NCI-H226 (cell line): ENCODE measurements around the gene GINS1.

ENCODE experiments used
- DNase-seq: peaks from one replicate; pipeline ENCODE4 v3.0.0-alpha.2; 2015

Gene GINS1

DNA sequence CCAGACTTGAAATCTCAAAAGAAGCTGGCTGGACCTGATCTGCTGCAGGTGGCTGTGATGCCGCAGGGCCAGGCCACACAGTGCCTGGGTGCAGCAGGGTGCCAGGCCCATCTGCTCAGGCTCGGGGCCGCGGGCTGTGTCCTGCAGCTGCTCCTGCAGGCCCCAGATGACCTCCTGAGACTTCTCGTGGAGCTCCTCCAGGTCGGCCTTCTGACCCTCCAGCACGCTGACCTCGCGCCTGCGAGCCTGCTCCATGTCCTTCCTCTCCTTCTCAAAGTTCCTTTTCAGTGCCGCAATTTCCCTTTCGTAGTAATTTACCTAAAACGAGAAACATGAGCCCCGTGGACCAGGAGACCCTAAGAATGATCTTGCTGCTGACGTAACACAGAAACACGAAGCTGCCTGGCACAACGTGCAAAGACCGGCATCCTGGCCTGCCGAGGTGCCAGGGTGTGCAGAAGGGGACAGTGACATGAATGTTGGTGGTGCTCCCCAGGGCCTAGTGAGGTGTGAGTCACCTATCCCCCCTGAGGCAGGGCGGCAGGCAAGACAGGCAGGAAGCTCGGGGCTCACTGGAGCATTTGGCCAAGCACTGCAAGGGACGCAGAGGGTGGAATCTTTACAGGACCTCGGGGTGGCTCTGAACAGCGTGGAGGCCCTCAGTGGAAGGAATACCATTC lies 71.6 kb downstream of the GINS1 start:
- no peak for DNase-seq

DNA sequence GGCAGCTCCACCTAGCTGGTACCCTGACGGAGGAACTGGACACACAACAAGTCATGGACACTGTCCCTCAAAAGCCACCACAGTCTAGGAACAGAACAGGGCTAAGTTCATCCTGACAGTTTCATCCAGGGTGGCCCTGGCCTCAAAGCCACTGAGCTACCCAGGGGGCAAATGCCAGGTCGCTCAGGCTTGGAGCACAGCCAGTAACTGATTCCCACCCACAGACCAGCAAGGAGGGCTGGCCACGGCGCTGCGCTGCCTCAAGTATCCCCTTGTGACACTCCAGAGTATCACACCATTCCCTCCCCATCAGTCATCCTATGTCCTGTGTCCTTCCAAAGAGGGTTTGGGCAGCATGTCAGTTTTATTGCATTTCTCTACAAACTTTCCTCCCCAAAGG lies 72.2 kb downstream of the GINS1 start:
- no peak for DNase-seq

DNA sequence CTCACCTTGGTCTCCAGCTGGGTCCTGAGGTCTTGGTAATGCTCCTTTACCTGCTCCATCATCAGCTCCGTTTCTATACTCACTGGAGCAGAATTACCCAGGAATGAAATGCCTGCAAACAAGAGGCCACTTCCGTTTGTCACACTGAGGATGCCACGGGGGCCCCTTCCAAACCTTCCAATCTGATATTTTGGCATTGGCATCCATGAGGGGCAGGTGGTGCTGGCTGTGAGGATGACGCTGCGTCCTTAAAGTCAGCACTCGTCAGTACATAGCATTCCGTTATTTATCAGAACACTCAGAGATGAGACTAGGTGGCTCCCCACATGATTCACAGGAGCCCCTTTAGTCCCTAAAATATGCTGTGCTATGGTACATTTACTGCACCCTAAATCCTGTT lies 72.7 kb downstream of the GINS1 start:
- DNase-seq = no peak

- DNase-seq = no peak
Measured at GRCh38 chr20:25480797-25481196, 73.3 kb downstream of the GINS1 start.

GRCh38 chr20:25481235-25481917 lies 73.9 kb downstream of the GINS1 start:
- DNase-seq = no peak

- no peak for DNase-seq
Measured at GRCh38 chr20:25481918-25482253, 74.4 kb downstream of the GINS1 start.

GRCh38 chr20:25483431-25484132 lies 76.1 kb downstream of the GINS1 start:
- DNase-seq = no peak

DNA sequence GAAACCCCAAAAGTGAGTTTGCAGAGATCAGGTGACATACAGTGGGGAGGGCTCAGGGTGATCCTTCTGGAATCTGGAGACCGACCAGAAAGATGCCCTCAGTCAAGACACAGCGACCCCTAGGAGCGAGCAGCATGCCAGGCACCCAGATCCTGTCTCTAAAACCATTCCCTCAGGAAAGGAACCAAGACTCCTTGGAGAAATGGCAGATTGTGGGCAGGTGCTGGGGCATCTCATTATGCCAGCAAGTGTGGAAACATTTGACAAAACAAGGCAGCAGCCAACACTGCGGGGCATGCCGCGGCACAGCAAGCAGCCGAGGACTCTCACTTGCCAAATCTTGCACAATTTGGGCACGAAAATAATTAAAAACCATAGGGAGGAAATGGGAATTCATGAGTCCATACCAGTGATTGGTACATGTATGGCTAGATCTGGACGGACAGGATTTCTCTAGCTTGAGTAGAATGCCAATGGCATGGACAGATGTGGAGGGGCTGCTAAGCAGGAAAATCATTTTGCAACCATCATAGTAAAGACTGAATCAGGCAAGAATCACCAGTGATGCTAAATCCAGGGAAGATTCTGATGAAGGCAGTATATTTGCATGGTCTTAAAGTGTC lies 76.9 kb downstream of the GINS1 start:
- DNase-seq = no peak

DNA sequence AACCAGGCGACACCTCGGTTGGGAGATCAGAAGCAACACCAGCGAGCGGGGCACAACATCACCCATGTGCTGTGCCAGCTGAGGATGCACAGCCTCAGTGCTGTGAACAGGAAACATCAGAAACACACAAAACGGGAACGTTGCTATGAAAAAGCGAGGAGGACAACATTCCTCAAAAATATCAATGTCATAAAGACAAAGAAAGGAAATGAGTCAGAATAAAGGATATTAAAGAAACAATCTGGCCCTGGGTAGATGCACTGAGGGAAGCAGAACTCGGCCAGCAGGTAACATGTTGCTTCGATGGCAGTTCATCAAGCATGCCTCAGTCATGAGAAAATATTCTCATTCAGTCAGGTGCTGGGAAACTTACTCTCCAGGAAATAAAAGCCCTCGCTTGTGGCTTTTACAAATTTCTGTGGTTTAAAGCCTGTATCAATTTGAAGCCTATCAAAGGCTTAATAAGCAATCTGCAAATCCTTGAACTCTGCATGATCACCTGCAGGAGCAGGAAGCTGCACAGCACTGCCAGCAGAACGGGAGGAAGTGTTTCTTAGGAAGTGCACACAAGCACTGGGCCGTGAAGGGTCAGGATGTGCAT lies 77.5 kb downstream of the GINS1 start:
- no peak for DNase-seq

- DNase-seq = no peak
Measured at GRCh38 chr20:25485872-25486271, 78.4 kb downstream of the GINS1 start.

GRCh38 chr20:25486377-25486776 lies 78.9 kb downstream of the GINS1 start:
- DNase-seq = no peak

DNA sequence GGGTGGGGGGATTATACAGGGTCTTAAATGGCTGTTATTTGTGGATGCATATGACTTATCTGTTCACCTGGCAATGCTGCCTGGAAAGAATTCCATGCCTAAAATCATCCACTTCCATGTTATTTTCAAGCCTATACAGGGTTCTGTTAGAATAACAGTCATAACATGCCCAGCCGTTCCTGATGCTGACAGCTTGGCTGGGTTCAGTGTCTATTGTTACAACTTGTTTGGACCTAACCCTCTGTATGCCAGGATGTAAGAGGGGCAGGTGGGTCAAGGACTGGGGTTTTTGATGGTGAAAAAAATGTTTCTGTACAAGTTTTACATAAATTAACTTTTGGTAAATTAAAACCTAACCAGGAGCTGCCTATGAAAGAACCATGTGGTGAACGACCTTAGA lies 79.8 kb downstream of the GINS1 start:
- no peak for DNase-seq

DNA sequence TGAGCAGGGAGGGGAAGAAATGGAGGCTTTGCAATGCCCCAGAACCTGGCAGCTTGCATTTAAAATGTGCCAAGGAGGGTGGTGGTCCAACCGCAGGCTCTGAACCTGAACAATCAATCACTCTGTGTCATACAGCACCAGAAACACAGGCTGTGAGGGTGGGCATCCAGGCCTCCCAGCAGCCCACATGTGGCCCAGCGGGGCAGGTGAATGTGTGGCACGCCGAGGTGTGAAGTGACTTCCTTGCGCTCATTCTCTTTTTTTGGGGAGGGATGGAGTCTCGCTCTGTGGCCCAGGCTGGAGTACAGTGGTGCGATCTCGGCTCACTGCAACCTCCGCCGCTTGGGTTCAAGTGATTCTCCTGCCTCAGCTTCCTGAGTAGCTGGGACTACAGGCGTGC lies 80.5 kb downstream of the GINS1 start:
- no peak for DNase-seq

GRCh38 chr20:25489221-25489871 lies 81.9 kb downstream of the GINS1 start:
- no peak for DNase-seq

DNA sequence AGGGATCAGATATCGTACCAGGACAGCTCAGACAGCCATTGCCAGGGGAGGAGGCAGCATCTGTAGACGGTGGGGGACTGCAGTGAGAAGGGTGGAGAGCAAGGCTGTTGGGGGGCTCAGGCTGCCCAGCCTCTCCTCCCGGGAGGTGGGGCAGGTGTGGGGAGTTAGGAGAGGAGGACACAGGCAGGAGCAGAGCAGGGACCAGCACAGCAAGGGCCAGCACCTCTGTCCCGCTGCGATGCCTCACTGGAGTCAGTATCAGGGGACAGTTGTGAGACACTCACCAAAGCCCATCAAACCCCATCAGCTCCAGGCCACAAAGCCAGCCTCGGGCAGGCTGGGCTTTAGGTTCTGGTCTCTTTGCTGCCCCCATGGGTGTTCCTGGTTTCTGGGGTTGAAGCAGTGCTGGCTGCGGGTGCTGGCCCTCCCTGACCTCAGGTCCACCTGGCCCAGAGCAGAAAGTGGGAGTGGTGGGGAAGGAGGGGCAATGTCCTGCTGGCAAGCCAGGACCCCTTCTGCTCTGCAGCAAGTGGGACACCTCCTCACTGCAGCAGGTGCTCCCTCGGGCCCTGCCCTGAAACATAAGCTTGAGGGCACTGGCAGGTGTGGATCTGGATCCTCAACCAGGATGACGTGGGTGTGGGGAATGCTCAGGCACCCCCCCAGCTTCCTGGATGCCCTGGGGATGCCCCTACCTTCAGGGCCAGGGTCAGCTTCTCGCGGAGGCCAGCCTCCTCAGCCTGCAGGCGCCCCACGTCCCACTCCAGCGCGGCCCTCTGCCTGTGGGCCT lies 83.4 kb downstream of the GINS1 start:
- DNase-seq = no peak

GRCh38 chr20:25491446-25492038 lies 84.1 kb downstream of the GINS1 start:
- DNase-seq = no peak

DNA sequence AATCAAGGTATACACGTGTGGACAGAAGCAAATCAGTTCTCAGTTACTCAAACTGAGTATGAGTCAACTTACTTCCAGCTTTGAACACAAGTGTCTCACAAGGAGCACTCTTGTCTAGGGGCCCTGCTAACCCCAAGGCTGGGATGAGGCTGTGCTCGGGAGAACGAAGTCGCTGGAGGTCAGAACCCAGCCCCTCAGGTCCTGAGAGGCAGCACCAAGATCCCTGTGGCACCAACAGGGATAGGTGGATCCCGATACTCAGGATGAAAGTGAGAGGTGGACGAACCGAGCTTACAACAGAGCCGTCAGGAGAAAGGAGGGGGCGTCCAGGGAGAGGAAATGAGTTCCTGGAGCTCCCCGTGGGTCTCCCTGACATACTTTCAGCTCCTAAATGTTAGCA lies 85.7 kb downstream of the GINS1 start:
- DNase-seq = no peak

DNA sequence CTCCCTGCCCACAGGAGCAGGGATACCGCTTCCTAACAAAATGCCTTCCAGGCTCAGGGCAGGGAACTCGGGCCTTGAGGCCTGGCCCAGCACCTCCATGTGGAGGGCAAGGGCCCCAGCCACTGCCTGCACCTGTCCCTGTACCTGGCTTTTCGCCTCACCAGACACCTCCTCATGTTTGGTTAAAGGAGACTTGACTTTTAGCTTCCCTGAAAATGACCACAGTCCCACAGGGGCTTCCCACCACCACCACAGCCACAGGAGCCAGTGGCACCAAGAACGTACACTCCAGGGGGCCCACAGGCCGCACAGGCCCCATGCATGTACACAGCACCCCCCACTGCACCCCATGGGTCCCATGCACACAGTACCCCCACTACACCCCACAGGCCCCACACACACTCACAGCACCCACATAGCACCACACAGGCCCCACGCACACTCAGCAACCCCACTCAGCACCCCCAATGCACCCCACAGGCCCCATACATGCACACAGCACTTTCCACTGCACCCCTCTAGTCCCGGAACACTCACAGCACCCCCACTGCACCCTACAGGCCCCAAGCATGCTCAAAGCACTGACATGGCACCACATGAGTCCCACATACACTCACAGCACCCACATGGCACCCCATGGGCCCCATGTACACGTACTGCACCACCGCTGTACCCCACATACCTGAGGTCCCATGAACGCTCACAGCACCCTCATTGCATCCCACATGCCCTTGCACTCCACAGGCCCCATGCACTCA lies 86.5 kb downstream of the GINS1 start:
- no peak for DNase-seq

- no peak for DNase-seq
Measured at GRCh38 chr20:25494506-25495188, 87.2 kb downstream of the GINS1 start.

DNA sequence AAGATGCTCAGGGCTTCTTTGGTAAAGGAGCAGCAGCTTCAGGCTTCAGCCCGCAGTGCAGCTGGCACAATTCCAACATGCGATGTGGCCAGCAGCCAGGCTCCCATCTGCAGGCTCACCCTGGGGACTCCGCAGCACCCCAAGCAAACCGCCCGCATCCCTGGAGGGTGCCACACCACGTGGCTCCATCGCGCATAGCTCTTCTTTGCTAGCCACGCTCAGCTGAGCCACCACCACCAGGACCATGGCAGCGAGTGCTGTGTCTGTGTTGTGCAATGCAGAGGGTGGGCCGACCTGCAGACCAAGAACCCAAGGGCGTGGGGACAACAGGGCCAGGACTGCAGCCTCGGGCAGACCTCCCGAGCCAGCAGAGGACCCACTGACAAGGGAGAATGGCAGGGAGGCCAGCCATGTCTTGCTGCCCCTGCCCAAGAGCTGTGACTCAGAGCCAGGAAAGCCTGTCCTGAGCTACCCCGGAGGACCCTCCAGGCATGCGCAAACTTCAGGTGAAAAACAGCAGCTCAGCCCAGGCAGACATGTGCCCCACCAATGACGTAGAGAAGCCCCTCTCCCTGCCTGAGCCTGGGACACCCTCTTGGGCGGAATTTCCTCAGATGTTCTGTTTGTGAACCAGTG lies 87.8 kb downstream of the GINS1 start:
- DNase-seq = no peak
